Amygdala (tissue), 56 donors: ENCODE measurements around the gene AKAP6.

ENCODE experiments used
- DNase-seq, 56 donors: peaks; one replicate each; lab custom pipeline; 2025; lab: John Stamatoyannopoulos, UW

AKAP6 gene

GRCh38 chr14:32331206-32331605, 2.1 kb downstream of the AKAP6 start:
- peak in 11 of 56 donors; percentile 11 to 37 (median 19) for DNase-seq

DNA sequence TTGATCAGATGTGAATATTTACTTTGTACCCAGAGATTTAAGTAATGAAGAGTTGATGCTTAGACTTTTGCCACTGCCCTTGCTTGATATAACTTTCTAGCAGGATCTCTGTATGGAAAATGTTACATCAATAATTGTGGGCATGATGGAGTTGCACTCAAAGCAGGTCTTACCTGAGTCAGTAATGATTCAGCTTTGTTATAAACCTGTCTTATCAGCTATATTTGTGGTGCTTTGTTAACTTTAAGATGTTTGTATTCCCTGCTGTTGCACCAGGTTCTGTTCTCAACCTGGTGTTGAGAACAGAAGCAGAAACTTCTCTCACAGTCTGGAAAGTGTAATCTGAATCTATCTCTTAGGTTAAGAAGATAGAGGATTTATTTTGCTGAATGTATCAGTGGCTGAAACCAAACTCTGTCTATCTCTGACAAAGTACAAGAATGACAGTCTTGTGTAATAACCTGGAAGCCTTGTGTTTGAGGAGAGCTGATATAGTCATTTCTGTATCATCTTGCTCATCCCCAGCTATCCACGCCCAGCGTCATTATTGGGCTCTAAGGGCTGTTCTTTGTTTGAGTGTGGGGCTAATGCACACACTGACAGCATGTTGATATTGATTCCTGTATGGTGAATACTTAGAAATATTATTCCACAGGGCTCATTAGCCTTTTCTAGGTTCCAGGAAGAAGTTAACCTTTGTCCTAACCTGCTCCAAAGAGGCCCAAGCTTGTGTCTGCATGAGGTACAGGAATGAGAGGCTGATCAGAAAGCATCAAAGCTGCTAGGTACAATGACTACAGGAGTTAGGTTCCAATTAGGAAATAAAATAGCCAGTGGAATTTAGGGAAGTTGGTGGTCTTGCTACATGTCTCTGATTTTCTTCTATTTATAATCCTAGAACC, 3.6 kb downstream of the AKAP6 start:
- peak in 1 of 56 donors; percentile 17 for DNase-seq

GRCh38 chr14:32336702-32337101, 7.6 kb downstream of the AKAP6 start:
- DNase-seq: no peak

- no peak for DNase-seq
These were observed 8.7 kb downstream of the AKAP6 start for GRCh38 chr14:32337759-32338158.

GRCh38 chr14:32339188-32339587, 10.1 kb downstream of the AKAP6 start:
- DNase-seq: no peak

GRCh38 chr14:32341947-32342846, 13.1 kb downstream of the AKAP6 start:
- DNase-seq: no peak

DNA sequence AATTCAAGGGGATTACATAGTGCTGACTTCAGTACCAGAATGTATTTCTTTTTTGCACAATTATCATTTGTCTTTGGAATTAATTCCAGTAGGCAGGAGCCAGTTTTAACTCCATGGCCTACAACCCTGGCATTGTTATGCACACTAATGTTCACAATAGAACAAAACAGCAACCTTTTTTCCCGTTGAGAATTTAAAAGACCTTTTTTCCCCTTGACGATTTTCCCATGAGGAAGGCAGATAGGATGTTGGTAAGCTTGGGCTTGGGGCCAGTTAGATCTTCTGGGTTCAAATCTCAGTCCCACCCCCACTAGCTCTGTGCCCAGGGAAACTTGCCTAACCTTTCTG, 13.7 kb downstream of the AKAP6 start:
- no peak for DNase-seq

DNA sequence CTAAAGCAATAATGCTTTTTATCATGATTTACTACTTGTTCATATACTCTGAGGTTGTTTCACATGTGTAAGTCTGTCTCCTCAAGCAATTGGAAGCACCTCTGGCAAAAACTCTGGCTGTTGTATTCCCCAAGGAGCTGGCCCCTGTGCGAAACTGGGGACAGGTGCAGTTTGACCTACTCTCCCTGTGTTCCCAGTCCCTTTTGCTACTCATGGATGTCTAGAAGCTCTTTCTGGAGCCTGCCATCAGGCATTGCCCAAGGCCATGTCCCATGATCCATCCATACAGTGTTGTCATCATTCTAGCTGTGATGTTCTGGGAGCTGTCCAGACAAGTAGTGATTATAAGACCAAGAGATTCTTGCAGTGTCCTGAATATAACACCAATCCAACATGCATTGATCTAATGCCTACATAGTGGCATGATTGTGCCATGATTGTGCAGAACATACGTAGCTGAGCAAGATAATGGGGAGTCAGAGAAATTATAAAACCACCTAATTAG, 14.9 kb downstream of the AKAP6 start:
- no peak for DNase-seq

- peak in 8 of 56 donors; percentile 15 to 44 (median 32) for DNase-seq
These were observed 16.3 kb downstream of the AKAP6 start for GRCh38 chr14:32345311-32345791.

DNA sequence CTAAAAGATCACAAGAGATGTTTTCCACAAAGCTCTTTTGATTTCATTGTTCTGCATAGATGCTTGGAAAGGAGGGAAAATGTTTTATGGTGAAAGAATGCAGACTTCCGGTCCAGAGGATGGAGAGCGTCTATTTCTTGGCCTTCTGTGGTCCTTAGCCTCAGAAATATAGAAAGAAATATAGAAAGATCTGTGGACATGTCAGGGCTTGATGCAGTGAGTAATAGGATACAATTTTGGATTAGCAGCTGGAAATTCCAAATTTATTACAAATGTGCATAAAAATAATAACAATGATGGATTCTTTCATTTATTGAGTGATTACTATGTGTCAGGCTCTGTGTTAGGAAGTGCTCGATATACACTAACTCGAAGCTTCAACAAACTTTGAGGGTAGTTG, 20.2 kb downstream of the AKAP6 start:
- DNase-seq: no peak

- DNase-seq: no peak
These were observed 20.9 kb downstream of the AKAP6 start for GRCh38 chr14:32350020-32350419.

GRCh38 chr14:32352631-32353030, 23.5 kb downstream of the AKAP6 start:
- DNase-seq: no peak

GRCh38 chr14:32354716-32355115, 25.6 kb downstream of the AKAP6 start:
- DNase-seq: peak in 1 of 56 donors; percentile 37

GRCh38 chr14:32358781-32359180, 29.7 kb downstream of the AKAP6 start:
- DNase-seq: no peak

GRCh38 chr14:32361674-32362073, 32.6 kb downstream of the AKAP6 start:
- DNase-seq: no peak

- DNase-seq: no peak
These were observed 34.7 kb downstream of the AKAP6 start for GRCh38 chr14:32363761-32364160.

GRCh38 chr14:32364941-32365340, 35.8 kb downstream of the AKAP6 start:
- DNase-seq: no peak

- peak in 39 of 56 donors; percentile 9 to 78 (median 40) for DNase-seq
These were observed 37.3 kb downstream of the AKAP6 start for GRCh38 chr14:32366256-32366879.

GRCh38 chr14:32366986-32367385, 37.9 kb downstream of the AKAP6 start:
- peak in 21 of 56 donors; percentile 5 to 60 (median 18) for DNase-seq

DNA sequence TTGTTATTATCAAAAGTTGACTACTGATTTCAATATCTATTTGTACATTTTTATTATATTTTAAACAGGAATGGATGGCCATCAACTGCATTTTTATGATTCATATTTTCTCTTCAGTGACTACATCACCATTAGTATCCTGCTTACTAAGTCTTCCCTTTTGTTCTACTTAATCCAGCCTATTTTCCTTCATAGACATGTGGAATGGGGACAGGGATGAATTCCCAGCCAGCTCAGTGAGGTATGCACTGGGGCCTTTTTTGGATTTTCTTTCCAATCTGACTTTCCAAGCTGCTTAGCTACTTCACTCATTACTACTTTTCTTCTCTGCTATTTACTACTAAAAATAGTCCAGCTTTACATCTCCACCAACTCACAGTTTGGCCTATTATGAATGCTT, 38.4 kb downstream of the AKAP6 start:
- no peak for DNase-seq

GRCh38 chr14:32368107-32368506, 39.0 kb downstream of the AKAP6 start:
- no peak for DNase-seq
